ENCODE results near the gene CACHD1. TPM values are rescaled to one million over a fixed set of nuclear protein-coding genes. Genes with fewer than 3 reads are reported as not detected.

Gene CACHD1
- total RNA-seq, 1 experiment from 2014 or later = 3.9 TPM

- H3K27ac Mint-ChIP-seq (ENCODE audit: low read depth, unreplicated experiment) = no peak overlapping the region
- H3K27me3 Mint-ChIP-seq (ENCODE audit: insufficient read depth, unreplicated experiment) = peaks cover 13% of the 10 kb centered on the region
- ChIA-PET POLR2A (no interaction called here), CTCF (interaction anchor here (0.6 to 1.0 kb wide), 3 partner anchors 25 to 493 kb away, joined by 3 to 5 read pairs (median 3); no protein-coding TSS in a partner anchor)
- H3K4me3 Mint-ChIP-seq (ENCODE audit: unreplicated experiment) = no peak overlapping the region
- no TSS peak for BruUV-seq (replicated peaks)
- DNase-seq (ENCODE audit: unreplicated experiment) = no peak
- intact Hi-C loops (cut with micrococcal nuclease) = no loop called here
- H3K4me1 Mint-ChIP-seq (ENCODE audit: insufficient read depth, unreplicated experiment) = no peaks in the 10 kb centered on the region
- no peaks in the 10 kb centered on the region for H3K9me3 Mint-ChIP-seq (ENCODE audit: unreplicated experiment)
- TF ChIP-seq, protein P1, sequence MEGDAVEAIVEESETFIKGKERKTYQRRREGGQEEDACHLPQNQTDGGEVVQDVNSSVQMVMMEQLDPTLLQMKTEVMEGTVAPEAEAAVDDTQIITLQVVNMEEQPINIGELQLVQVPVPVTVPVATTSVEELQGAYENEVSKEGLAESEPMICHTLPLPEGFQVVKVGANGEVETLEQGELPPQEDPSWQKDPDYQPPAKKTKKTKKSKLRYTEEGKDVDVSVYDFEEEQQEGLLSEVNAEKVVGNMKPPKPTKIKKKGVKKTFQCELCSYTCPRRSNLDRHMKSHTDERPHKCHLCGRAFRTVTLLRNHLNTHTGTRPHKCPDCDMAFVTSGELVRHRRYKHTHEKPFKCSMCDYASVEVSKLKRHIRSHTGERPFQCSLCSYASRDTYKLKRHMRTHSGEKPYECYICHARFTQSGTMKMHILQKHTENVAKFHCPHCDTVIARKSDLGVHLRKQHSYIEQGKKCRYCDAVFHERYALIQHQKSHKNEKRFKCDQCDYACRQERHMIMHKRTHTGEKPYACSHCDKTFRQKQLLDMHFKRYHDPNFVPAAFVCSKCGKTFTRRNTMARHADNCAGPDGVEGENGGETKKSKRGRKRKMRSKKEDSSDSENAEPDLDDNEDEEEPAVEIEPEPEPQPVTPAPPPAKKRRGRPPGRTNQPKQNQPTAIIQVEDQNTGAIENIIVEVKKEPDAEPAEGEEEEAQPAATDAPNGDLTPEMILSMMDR (IDR thresholded peaks at IDR 0.05; ENCODE audit: unreplicated experiment) = no peak
- peaks cover 6% of the 10 kb centered on the region for H3K36me3 Mint-ChIP-seq (ENCODE audit: insufficient read depth, unreplicated experiment)
Measured at GRCh38 chr1:64712049-64712448, 242.1 kb downstream of the CACHD1 start.

DNA sequence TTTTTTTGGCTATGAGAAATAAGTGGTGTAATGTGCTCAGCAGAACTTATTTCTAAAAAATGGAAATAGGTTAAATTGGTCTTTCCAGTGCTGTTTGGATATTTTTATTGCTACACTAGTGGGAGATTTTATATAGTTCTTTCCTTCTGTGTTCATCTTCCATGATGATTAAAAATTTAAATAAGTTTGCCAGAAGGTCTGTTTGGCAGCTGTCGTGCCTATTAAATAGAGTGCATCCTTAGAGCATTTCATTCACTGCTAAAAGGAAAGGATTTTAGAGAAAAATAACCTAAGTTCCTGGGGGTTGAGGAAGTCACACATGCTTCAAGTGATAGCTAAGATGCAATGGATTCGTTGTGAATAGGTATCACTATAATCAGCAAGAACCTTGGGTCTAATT, 245.3 kb downstream of the CACHD1 start:
- intact Hi-C loops (cut with micrococcal nuclease) = no loop called here
- H3K4me1 Mint-ChIP-seq (ENCODE audit: insufficient read depth, unreplicated experiment) = no peaks in the 10 kb centered on the region
- peaks cover 11% of the 10 kb centered on the region for H3K9me3 Mint-ChIP-seq (ENCODE audit: unreplicated experiment)
- no TSS peak for BruUV-seq (replicated peaks)
- no peaks in the 10 kb centered on the region for H3K36me3 Mint-ChIP-seq (ENCODE audit: insufficient read depth, unreplicated experiment)
- peaks cover 13% of the 10 kb centered on the region for H3K27me3 Mint-ChIP-seq (ENCODE audit: insufficient read depth, unreplicated experiment)
- POLR2A ChIA-PET = no interaction called here
- TF ChIP-seq, protein P1 (IDR thresholded peaks at IDR 0.05; ENCODE audit: unreplicated experiment) = no peak
- H3K27ac Mint-ChIP-seq (ENCODE audit: low read depth, unreplicated experiment) = no peak overlapping the region
- CTCF ChIA-PET = interaction anchor here (0.6 kb wide), 3 partner anchors 8 to 53 kb away, joined by 3 to 4 read pairs (median 3); no protein-coding TSS in a partner anchor
- DNase-seq (ENCODE audit: unreplicated experiment) = no peak
- H3K4me3 Mint-ChIP-seq (ENCODE audit: unreplicated experiment) = no peak overlapping the region

DNA sequence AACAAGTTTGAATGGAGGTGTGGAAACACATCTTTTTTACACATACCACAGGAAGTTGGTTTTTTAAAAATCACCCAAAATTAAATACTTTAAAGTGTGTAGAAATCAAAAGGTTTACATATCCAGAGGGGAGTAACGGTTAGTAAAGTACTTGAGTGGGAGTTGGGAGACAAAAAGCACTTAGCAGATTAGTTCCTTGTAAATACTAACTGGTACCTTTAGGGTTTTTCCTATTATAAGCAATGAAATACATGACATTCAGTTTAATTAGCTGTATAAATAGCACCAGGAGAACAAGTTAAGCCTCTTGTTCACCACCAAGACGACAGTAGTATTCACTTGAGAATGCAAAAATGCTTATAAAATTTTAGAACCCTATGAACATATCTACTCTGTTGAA, 251.2 kb downstream of the CACHD1 start:
- no peak for DNase-seq (ENCODE audit: unreplicated experiment)
- BruUV-seq (replicated peaks) = no TSS peak
- Mint-ChIP-seq H3K4me1 (ENCODE audit: insufficient read depth, unreplicated experiment) (no peaks in the 10 kb centered on the region), H3K36me3 (ENCODE audit: insufficient read depth, unreplicated experiment) (no peaks in the 10 kb centered on the region), H3K27me3 (ENCODE audit: insufficient read depth, unreplicated experiment) (peaks cover 33% of the 10 kb centered on the region), H3K27ac (ENCODE audit: low read depth, unreplicated experiment) (no peak overlapping the region), H3K9me3 (ENCODE audit: unreplicated experiment) (peaks cover 11% of the 10 kb centered on the region), H3K4me3 (ENCODE audit: unreplicated experiment) (no peak overlapping the region)
- TF ChIP-seq, protein P1 (IDR thresholded peaks at IDR 0.05; ENCODE audit: unreplicated experiment) = no peak
- CTCF ChIA-PET = no interaction called here
- intact Hi-C loops (cut with micrococcal nuclease) = no loop called here
- POLR2A ChIA-PET = no interaction called here

GRCh38 chr1:64721576-64722145, 251.7 kb downstream of the CACHD1 start:
- H3K4me3 Mint-ChIP-seq (ENCODE audit: unreplicated experiment) = no peak overlapping the region
- H3K27me3 Mint-ChIP-seq (ENCODE audit: insufficient read depth, unreplicated experiment) = peaks cover 33% of the 10 kb centered on the region
- BruUV-seq (replicated peaks) = no TSS peak
- intact Hi-C loops (cut with micrococcal nuclease) = no loop called here
- H3K4me1 Mint-ChIP-seq (ENCODE audit: insufficient read depth, unreplicated experiment) = no peaks in the 10 kb centered on the region
- TF ChIP-seq, protein P1 (IDR thresholded peaks at IDR 0.05; ENCODE audit: unreplicated experiment) = no peak
- ChIA-PET POLR2A (interaction anchor here (1.1 kb wide), 1 partner anchor 12 kb away, joined by 3 read pairs; no protein-coding TSS in a partner anchor), CTCF (no interaction called here)
- DNase-seq (ENCODE audit: unreplicated experiment) = no peak
- no peak overlapping the region for H3K27ac Mint-ChIP-seq (ENCODE audit: low read depth, unreplicated experiment)
- H3K36me3 Mint-ChIP-seq (ENCODE audit: insufficient read depth, unreplicated experiment) = no peaks in the 10 kb centered on the region
- peaks cover 11% of the 10 kb centered on the region for H3K9me3 Mint-ChIP-seq (ENCODE audit: unreplicated experiment)
